A549 (cell line): Measurements from ENCODE around the gene CTSF.

Experiments used
- CBX2 ChIP-seq: fragments of 200-600 bp; sonication (generic); IDR thresholded peaks from 2 replicates; pipeline ENCODE4 v1.6.1; 2016; ENCODE audit warnings: low read depth, mild to moderate bottlenecking, borderline replicate concordance
- CEBPB ChIP-seq, 2 experiments: fragments of >200 bp in 1 of 2; sonication (Bioruptor Twin) in 1 of 2; formaldehyde crosslinking in 1 of 2; IDR thresholded peaks; 2 replicates each; pipeline ENCODE4 v1.6.1; 2012 to 2016
- CTCF ChIP-seq: fragments of >200 bp; sonication (Bioruptor Twin); formaldehyde crosslinking; IDR thresholded peaks from 3 replicates; pipeline ENCODE4 v1.5.1; 2016
- HOXA7 ChIP-seq: fragments of 250-450 bp; sonication (Bioruptor Pico); IDR thresholded peaks from 2 replicates; pipeline ENCODE4 v1.5.0; 2020; ENCODE audit warnings: mild to moderate bottlenecking, moderate library complexity
- HOXB13 ChIP-seq: fragments of 250-450 bp; sonication (Bioruptor Pico); IDR thresholded peaks from 2 replicates; pipeline ENCODE4 v1.5.0; 2020; ENCODE audit warnings: low read depth, mild to moderate bottlenecking, moderate library complexity
- MYC ChIP-seq: IDR thresholded peaks from 2 replicates; pipeline ENCODE4 v1.6.1; 2012; ENCODE audit warnings: mild to moderate bottlenecking, inconsistent platforms, low read length, improper control_type of control experiment, borderline replicate concordance
- REST ChIP-seq: fragments of 200-600 bp; sonication (generic); IDR thresholded peaks from 2 replicates; pipeline ENCODE4 v1.6.1; 2016; ENCODE audit warnings: antibody characterized with exemption, mild to moderate bottlenecking, moderate library complexity
- ZFP36 ChIP-seq: fragments of 450-650 bp; IDR thresholded peaks from 2 replicates; pipeline ENCODE4 v1.6.1; 2014; ENCODE audit warnings: borderline replicate concordance; ENCODE audit not compliant: partially characterized antibody
- ZSCAN20 ChIP-seq: fragments of 250-450 bp; sonication (Bioruptor Pico); IDR thresholded peaks from 2 replicates; pipeline ENCODE4 v1.8.0; 2022; ENCODE audit warnings: mild to moderate bottlenecking, moderate library complexity

GRCh38 chr11:66589996-66590675 lies 21.7 kb upstream of the CTSF start:
- TF ChIP-seq HOXB13 (no peak), CTCF (no peak), HOXA7 (CRISPR knock-in tag) (no peak), CEBPB (IDR thresholded peaks at IDR 0.05) (no peak), MYC (no peak), ZFP36 (no peak), ZSCAN20 (CRISPR knock-in tag) (no peak), REST (no peak), CBX2 (no peak)
